ENCODE results near the gene METTL18.

The METTL18 gene

DNA sequence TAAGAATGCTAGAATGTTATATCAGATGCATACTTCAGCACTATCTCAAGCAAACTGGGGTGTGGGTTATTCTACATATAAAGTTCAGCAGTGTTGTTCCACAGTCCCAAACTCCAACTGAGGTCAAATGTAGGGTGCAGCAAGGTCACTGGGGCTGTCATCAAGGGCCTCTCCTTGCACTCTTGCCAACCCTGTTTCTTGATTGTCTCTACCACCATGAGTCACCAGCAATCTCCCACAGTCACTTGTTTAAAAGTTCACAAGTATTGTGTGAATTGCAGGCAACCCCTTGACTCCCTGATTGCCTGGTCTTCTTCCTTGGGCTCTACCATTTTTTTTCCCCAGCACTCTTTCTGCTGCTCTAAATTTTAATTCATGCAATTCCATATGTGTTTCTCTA, 10.6 kb downstream of the METTL18 start:
- DNase-seq = no peak

DNA sequence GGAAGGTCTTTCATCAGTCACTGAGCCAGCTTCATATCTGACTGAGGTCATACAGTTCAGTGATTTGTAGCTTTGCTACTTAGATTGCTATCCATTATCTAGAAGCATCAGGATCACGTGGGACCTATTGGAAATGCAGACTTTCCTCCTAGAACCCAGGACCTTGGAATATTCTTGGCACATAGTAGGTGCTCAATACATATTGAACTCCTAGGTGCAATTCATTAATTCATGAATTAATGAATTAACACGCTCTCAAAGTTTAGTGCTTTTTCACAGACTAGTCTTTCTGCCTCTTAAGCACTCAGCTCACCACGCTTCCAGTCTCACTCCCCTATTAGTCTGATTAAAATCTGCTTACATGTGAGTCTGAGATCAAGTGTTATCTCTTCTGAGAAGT, 12.1 kb downstream of the METTL18 start:
- DNase-seq = no peak

DNA sequence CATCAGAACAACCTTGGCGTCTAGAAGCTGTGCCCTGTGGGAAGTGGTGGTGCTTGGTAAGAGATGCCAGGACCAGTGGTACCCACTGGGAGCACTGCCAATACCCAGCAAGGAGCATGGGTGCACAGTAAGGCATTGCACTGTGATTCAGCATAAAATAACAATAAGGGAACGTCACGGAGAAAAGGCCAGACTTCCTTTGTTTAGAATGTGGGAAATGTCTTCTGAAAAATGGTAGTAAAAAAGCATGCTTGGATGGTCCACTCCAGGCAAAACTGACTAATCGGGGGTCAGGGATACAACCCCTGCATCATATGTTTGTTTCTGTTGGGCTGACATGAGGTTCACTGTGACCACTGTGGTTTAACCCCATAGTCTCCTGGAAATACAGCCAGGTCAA, 14.7 kb downstream of the METTL18 start:
- no peak for DNase-seq

DNA sequence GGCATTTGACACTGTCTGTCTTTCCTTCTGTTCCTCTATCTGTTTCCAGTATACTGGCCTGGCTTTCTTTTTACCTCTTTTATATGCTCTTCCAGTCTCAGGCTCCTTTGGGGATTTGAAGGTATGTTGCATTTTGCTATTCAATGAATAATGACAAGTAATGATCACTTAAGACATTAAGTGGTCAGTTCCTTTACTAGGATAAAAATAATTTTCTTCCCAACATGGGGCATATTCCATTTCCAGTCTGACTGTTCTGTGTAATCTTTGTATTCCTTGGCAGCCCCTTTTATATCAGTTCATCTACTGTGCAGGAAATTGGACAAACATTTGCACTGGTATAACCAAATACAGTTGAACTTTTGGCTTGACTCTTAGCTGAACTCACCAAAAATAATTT, 15.6 kb downstream of the METTL18 start:
- DNase-seq = no peak

DNA sequence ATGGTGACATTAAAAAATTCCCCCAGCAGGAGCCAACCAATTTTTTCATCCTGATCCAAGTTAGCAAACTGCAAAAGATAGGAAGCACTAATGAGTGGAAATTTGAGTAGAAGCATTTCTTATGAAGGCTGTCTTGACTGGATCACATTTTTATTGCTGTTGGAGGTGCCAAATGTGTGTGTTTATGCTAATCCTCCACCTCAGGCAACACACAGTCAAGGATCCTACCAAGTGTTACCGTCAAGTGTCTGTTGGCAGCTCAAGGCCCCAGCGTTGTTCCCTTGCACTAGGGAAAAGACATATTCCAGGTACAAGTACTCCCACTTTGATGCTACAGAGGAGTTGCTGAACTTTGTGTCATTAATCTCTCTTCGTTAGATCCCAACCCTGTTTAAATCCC, 18.3 kb downstream of the METTL18 start:
- DNase-seq = no peak

DNA sequence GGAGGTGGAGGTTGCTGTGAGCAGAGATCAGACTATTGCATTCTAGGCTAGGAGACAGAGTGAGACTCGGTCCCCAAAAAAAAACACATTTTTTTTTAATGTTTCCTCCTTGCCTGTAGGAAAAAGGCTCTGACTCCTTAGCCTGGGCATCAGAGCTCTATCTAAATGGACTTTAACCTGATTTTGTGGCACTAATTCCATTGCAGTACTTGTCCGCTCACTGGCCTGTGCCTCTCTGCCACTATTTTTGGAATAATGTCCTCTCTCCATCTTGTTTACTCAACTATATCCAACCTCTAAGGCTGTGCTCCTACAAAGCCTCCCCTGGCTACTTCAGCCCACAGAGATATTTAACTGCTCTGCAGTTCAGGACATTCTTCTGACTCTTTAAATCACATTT, 26.5 kb downstream of the METTL18 start:
- DNase-seq = no peak

DNA sequence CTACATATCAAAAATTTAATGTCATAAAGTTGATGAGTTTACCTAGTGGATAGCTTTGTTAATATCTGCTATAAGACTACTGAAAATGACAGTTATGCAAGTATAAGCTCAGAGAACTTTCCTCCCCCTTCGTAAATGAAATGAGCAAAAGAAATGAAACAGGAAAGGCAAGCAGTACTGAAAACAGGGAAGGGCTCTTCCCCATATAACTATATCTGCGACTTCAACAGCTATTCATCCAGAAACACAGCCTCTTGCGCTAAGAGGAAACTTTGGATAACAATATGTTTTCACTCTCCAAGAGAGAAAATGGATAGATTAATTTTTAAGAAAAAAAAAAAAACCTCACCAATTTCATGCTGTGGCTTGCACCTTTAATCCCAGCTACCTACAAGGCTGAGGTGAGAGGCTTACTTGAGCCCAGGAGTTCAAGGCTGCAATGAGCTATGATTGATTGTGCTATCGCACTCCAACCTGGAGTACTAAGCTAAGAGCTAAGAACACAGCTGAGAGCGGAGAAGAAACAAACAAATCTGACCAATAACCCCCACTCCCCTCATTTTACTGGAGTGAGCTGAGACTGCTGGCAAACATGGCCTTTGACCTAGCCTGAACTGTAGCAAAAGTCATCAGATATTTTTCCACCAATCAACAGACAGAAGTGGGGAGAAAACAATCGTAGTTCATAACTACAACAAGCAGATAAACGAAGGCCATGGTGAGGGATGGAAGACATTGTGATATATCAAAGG, 29.0 kb downstream of the METTL18 start:
- no peak for DNase-seq

DNA sequence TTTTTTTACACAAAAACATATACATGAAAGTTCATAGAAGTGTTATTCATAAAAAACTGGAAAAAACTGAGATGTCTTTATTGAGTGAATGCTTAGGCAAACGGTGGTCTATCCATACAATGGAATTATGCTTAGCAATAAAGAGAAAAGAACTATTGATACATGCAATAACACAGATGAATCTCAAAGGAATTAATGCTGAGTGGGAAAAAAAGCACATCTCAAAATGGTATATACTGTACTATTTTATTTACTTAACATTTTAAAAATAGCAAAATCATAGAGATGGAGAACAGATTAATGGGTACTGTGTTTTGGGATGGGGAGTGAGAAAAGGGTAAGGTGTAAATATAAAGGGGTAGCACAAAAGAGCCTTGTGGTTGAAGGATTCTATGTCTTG, 29.8 kb downstream of the METTL18 start:
- no peak for DNase-seq

DNA sequence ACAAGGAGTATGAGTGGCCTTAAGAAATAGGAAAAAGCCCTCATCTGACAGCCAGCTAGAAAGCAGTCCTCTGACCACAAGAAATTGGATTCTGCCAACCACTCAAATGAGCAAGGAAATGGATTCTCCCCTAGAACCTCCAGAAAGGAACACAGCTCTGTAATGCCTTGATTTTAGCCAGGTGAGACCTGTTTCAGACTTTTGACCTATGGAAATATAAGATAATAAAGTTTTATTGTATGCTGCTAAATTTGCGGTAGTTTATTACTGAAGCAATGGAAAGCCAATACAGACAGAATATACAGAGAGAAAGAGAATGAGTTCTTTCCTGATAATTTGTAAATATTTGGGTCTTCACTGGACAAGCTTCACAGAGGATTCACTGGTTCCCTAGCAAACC, 32.0 kb downstream of the METTL18 start:
- no peak for DNase-seq

DNA sequence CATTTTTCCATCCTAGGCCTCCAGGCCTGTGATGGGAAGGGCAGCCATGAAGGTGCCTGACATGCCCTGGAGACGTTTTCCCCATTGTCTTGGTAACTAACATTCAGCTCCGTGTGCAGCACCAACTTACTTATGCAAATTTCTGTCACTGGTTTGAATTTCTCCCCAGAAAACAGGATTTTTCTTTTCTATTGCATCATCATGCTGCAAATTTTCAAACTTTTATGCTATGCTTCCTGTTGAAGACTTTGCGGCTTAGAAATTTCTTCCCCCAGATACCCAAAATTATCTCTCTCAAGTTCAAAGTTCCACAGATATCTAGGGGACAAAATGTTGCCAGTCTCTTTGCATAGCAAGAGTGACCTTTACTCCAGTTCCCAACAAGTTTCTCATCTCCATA, 35.7 kb downstream of the METTL18 start:
- no peak for DNase-seq

DNA sequence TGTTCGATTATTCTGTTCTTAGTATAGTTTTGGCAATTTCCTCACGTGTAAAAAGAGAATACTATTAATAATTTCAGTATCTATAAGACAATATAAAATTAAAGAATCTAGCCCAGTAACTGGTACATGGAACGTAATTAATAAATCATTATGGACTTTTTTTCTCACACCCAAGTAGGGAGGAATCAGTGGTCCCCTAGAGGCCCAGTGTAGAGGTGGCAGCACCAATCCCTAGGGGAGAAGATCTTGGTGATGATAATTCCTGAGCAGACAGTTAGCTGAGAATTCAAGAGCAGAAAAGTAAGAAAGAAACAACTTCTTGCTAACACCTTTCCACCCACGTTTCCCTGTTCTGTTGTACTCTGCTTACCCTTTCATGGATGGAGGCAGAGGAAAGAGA, 41.2 kb downstream of the METTL18 start:
- DNase-seq = no peak

DNA sequence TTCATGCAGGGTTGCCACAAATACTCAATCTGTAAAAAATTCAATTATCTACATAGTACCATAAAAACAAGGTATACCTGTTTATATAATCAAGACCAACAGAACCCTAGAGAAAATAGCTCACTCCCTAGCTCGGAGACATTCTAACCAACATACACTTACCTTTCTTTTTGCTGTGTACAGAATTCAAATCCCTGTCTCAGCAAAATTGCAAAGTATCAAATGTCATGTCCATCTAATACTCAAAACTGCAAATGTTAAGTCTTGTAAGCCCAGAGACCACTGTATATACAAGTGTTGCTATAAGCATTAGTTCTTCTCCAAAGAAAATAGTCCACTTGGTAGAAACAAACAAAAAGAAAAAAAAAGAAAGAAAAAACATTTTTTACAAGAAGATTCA, 44.7 kb downstream of the METTL18 start:
- DNase-seq = no peak

DNA sequence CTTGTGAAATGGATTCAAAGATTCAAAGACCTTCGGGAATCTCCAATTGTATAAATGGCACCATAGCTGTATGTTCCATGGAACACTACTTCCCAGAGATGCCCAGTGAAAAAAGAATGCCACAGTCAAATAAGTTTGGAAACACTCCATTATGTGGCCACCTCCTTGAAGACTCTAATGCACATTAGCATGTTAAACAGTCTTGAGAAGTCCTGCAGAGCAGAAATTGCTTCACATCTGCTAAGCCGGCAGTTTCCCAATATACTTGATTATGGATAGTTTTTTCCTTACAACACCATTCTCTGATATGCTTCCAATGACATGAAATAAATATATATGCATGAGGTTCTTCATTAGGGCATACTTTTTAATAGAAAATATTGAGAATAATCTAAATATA, 48.2 kb downstream of the METTL18 start:
- DNase-seq = no peak

DNA sequence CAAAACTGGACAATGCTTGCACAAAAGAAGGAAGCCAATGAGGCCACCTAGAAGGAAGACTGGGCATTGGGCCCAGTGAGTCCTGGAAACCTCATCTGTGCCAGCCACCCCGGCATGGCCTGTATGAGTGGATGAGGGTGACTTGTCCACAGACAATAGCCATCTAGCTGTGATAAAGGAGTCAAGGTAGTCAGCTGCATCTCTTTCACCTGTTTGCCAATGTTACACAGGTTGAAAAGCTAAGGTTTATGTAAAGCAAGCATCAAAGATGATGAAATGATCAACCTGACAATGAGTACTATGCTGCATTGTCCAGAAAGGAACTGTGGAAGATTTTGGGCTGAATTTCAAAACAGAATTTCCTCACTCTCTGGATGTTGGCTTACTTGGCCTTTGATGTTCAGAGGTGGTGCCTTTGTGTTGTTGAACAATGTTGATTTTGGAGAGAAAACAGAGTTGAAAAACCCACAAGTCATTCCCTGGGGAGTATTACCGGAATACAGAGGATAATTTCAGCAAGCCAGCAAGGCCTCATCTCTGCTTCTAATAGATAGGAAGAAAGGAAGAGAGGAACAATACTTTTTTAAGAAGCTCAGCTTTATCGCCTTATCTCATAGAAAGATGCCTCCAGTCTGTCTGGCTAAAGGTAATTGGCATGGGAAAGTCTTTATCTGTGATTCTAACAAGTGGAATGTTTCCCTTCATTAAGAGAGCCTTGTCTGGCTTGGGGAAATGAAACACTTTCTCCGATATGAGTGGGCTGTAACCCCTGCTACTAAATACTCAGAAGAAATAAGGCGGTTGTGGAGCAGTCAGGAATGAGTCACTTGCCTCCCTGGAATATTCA, 49.5 kb downstream of the METTL18 start:
- no peak for DNase-seq

Data from GF-D8 (cell line).